GM12873 (cell line): ENCODE data around the gene IDNK.
A peak's percentile ranks its signal among the peaks of the same experiment; 100 is the strongest.

Experiments
- CTCF ChIP-seq: IDR thresholded peaks from 2 replicates; pipeline ENCODE4 v1.5.1; 2012; ENCODE audit warnings: low read depth, mild to moderate bottlenecking, moderate library complexity, low read length, control low read depth; ENCODE audit not compliant: insufficient read depth; ENCODE audit errors: missing control alignments

Gene IDNK

GRCh38 chr9:83598487-83598886 lies 24.5 kb upstream of the IDNK start:
- no peak for TF ChIP-seq CTCF

- no peak for TF ChIP-seq CTCF
These were observed 23.9 kb upstream of the IDNK start for GRCh38 chr9:83599071-83599470.

GRCh38 chr9:83601463-83601862 lies 21.5 kb upstream of the IDNK start:
- TF ChIP-seq CTCF: no peak

GRCh38 chr9:83617299-83617698 lies 5.6 kb upstream of the IDNK start:
- no peak for TF ChIP-seq CTCF

- peak; percentile 70 for TF ChIP-seq CTCF
These were observed 1.9 kb upstream of the IDNK start for GRCh38 chr9:83620841-83621636.

GRCh38 chr9:83622433-83622938 lies 457 bp upstream of the IDNK start:
- TF ChIP-seq CTCF: no peak

GRCh38 chr9:83623679-83624076 lies 735 bp downstream of the IDNK start:
- TF ChIP-seq CTCF: no peak
